GM19099 (cell line): Measurements from ENCODE around the gene LEF1.

Experiments used
- POLR2A ChIP-seq: IDR thresholded peaks from 3 replicates; pipeline ENCODE4 v1.6.1; 2011; ENCODE audit warnings: low read depth; ENCODE audit not compliant: insufficient read length; ENCODE audit errors: extremely low read depth

The LEF1 gene

GRCh38 chr4:108051343-108051742, 117.4 kb downstream of the LEF1 start:
- no peak for TF ChIP-seq POLR2A

- no peak for TF ChIP-seq POLR2A
Observed at GRCh38 chr4:108049406-108049805, 119.3 kb downstream of the LEF1 start.

GRCh38 chr4:108048997-108049396, 119.7 kb downstream of the LEF1 start:
- TF ChIP-seq POLR2A: no peak

- no peak for TF ChIP-seq POLR2A
Observed at GRCh38 chr4:108048157-108048556, 120.6 kb downstream of the LEF1 start.

DNA sequence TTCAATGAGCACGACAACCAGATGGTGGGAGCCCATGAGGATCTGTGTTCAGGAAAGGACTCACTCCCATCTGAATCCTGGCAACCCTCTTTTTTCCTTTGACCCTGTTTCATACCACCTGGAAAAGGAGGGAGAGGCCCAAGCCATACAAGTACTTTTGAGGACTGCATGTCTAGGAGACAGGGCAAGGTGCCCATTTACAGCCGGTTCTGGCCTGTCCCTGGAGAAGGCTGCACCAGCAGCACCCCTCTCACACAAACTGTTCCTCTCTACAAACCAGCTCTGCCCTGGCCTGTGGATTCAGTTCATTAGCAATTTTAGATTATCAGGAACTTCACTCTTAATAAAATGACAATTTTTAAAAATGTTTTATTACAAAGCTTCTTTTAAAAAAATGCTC, 121.5 kb downstream of the LEF1 start:
- TF ChIP-seq POLR2A: no peak

DNA sequence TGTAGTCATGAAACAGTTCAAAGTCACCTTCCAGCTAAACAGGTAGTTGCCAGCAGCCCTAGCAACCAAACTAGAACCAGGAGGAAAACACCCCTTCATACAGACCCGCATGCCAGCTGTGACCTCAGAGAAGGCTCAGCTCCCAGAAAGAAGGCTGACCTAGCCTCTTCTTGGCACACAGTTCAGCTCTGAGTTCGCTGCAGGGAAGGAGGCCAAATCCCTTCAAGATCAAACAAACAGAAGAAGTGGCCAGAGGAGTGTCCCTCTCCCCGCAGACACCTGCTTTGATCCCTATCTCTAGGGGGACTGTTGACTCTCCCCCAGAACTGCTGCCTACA, 123.1 kb downstream of the LEF1 start:
- no peak for TF ChIP-seq POLR2A

DNA sequence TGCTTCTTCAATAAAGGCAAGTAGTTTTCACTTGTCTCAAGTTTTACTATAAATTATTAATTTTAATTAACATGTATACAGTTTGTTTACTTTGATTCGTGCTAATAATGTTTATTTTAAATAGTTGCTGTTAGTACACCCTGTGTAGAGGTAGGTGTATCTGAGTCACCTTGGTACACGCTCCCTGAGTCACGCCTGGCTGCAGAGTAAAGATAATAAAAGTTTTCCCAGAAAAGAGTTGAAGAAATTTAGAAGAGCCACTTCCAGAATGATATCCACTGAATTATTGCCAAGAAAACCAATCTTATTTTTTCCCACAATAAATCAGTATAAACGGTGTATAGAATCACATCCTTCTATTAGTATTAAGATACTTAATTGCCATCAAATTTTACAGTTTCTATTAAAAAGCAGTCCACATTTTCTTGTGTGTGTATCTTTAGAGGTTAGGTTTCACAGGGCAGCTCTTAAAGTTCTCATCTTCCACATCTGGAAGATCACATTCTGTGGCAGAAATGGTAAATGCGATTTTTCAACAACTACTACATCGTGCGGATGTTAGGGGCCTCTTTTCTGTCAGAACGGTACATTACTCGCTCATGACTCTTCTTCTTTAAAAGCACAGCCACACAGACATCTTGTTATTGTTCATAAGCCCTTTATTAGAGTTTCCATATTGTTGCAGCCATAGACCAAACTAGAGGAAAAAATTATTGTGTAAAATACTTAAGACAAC, 123.6 kb downstream of the LEF1 start:
- TF ChIP-seq POLR2A: no peak

DNA sequence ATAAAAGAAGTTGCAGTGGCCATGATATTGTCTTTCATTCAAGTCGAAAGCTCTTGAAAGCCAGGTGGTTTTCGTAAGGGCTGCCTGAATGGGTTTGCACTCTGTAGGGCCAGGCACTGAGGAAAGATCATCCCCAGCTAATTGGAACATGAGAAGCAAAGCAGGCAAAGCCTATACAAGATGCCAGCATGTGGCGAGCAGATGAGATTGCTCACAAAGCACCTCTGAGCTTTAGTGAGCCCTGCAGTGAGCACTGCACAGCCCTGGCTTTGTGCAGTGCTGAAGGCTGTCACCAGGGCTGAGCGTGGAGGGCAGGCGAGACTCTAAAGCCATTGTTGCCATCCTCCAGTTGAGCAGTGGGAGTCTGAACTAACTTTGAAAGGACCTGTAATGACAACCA, 125.2 kb downstream of the LEF1 start:
- TF ChIP-seq POLR2A: no peak

- TF ChIP-seq POLR2A: no peak
Observed at GRCh38 chr4:108042927-108043326, 125.8 kb downstream of the LEF1 start.

DNA sequence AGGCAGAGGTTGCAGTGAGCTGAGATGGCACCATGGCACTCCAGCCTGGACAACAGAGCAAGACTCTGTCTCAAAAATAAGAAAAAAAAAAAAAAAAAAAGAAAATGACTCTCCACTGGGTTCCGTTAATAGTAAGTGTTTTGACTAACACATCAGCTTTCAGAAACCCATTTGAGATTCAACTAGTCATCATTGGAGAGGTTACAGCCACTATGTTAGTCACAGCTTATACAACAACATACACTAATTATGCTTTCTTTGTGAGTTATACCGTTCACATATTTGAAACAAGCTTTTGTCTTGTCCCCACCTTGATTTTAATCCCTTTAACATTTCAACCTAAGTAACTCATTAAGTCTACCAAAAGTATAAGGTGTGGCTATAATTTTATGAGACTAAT, 130.8 kb downstream of the LEF1 start:
- no peak for TF ChIP-seq POLR2A

GRCh38 chr4:108036213-108036612, 132.5 kb downstream of the LEF1 start:
- TF ChIP-seq POLR2A: no peak

- TF ChIP-seq POLR2A: no peak
Observed at GRCh38 chr4:108035691-108036090, 133.0 kb downstream of the LEF1 start.

GRCh38 chr4:108034565-108034964, 134.2 kb downstream of the LEF1 start:
- TF ChIP-seq POLR2A: no peak

DNA sequence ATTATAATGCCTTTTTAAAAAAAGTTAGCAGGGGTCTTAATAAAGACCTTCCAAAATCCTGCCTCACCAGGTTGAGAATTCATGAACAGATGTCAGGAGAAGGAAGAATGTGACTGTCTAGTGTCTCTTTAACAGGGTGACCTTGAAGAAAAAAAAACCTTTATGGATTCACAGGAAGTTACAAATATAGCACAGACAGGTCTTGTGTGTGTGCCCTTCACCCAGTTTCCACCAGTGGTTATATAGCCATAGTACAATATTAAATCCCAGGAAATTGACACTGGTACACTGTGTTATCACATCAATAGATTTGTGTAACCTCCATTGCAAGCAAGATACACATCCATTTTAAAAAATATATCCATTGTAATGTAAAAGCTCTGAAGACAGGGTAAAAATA, 135.4 kb downstream of the LEF1 start:
- no peak for TF ChIP-seq POLR2A

- TF ChIP-seq POLR2A: no peak
Observed at GRCh38 chr4:108031427-108032083, 137.2 kb downstream of the LEF1 start.

DNA sequence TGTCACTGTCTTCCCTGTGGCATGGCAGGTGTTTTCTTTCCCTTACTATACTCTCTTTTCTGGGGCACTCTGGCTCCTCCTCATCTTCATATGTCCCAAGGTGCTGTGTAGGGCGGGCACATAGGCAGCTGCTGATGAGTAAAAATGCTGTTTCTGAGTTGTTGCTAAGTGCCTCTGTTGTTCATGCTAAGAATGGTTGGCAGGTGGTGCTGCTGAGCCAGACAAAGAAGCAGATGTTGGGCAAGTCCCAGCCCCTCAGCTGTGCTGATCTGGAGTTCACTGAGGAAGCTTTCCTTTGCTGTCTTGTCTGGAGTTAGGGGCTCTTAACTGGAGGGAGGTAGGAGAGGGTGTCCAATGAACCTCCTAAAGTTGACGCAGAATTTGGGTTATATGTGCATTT, 138.4 kb downstream of the LEF1 start:
- TF ChIP-seq POLR2A: no peak

DNA sequence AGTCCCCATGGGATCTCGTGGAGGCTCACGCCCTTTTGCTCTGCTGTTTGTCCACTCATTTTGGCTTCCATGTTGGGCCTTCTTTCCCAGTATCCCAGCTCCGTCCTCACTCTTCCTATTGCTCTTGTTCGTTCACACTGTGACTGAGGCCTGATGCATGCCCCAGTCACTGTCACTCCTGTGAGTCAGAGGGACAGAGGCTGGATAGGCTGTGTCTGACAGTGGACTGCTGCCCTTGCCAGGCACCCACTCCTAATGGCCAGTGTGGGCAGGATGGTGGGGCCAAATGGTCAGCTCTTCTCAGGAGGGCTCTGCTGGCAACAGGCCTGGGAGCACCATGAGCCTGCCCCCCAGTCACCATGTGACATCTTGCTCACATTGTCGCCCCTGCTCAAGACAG, 139.0 kb downstream of the LEF1 start:
- no peak for TF ChIP-seq POLR2A
